ENCODE data around the gene ODAD3. TPM values are rescaled to one million over a fixed set of nuclear protein-coding genes. Genes with fewer than 3 reads are reported as not detected.

ODAD3 gene
- total and polyA plus RNA-seq, 2 of the 13 experiments (the other 11 are each of a cell fraction or from before 2014, with no cell fraction given): 0.04 to 0.08 TPM

- TF ChIP-seq LRRFIP1 (CRISPR knock-in tag; conservative IDR thresholded peaks at IDR 0.05) (no peak), ZNF670 (CRISPR knock-in tag; IDR thresholded peaks at IDR 0.05; ENCODE audit: borderline replicate concordance) (no peak; the same call in 1 of the 2 replicates), CSRNP2 (CRISPR knock-in tag; conservative IDR thresholded peaks at IDR 0.05; ENCODE audit: low read depth) (no peak), ZBTB10 (CRISPR knock-in tag; IDR thresholded peaks at IDR 0.05; ENCODE audit: borderline replicate concordance) (0 out of 2 replicates have a peak, but pooled peaks have one; percentile 21), POLR2AphosphoS5 (IDR thresholded peaks at IDR 0.05; ENCODE audit: low read depth, low read length) (no peak), ZNF224 (CRISPR knock-in tag; IDR thresholded peaks at IDR 0.05) (no peak), AKAP8 (CRISPR knock-in tag; IDR thresholded peaks at IDR 0.05) (peak; percentile 34; the same call in 1 of the 2 replicates), HNRNPL (IDR thresholded peaks at IDR 0.05; ENCODE audit: low read depth, low read length) (0 out of 2 replicates have a peak, but pooled peaks have one; percentile 8), PRMT3 (CRISPR knock-in tag; IDR thresholded peaks at IDR 0.05; ENCODE audit: borderline replicate concordance, low read depth) (0 out of 2 replicates have a peak, but pooled peaks have one; percentile 52), ERF (CRISPR knock-in tag; IDR thresholded peaks at IDR 0.05) (no peak), ESRRA (CRISPR knock-in tag; IDR thresholded peaks at IDR 0.05; ENCODE audit: low read depth) (no peak), ZEB1 (IDR thresholded peaks at IDR 0.05; ENCODE audit: insufficient replicate concordance, low read depth) (peak; percentile 0), NR2F6 (IDR thresholded peaks at IDR 0.05) (peak; percentile 46; the same call in 1 of the 2 replicates), NR2F6 (CRISPR knock-in tag; IDR thresholded peaks at IDR 0.05) (no peak), ZNF546 (CRISPR knock-in tag; conservative IDR thresholded peaks at IDR 0.05) (no peak; the same call in 1 of the 2 replicates), ZNF256 (CRISPR knock-in tag; conservative IDR thresholded peaks at IDR 0.05) (0 out of 2 replicates have a peak, but pooled peaks have one; percentile 16), IRF9 (CRISPR knock-in tag; IDR thresholded peaks at IDR 0.05; ENCODE audit: borderline replicate concordance) (peak; percentile 31; the same call in 1 of the 2 replicates), ZNF501 (CRISPR knock-in tag; IDR thresholded peaks at IDR 0.05) (peak; percentile 7; the same call in 1 of the 2 replicates), ZNF160 (CRISPR knock-in tag; IDR thresholded peaks at IDR 0.05) (0 out of 2 replicates have a peak, but pooled peaks have one; percentile 5), ZNF263 (CRISPR knock-in tag; IDR thresholded peaks at IDR 0.05) (peak; percentile 73), ZNF878 (CRISPR knock-in tag; IDR thresholded peaks at IDR 0.05) (no peak), ZSCAN25 (CRISPR knock-in tag; IDR thresholded peaks at IDR 0.05) (no peak), ZC3H13 (CRISPR knock-in tag; IDR thresholded peaks at IDR 0.05) (0 out of 2 replicates have a peak, but pooled peaks have one; percentile 20)
Observed at GRCh38 chr19:11435833-11436313, 952 bp upstream of the ODAD3 start (continued).
